ENCODE results near the gene SPINT3.
A peak's percentile ranks its signal among the peaks of the same experiment; 100 is the strongest.

The SPINT3 gene

DNA sequence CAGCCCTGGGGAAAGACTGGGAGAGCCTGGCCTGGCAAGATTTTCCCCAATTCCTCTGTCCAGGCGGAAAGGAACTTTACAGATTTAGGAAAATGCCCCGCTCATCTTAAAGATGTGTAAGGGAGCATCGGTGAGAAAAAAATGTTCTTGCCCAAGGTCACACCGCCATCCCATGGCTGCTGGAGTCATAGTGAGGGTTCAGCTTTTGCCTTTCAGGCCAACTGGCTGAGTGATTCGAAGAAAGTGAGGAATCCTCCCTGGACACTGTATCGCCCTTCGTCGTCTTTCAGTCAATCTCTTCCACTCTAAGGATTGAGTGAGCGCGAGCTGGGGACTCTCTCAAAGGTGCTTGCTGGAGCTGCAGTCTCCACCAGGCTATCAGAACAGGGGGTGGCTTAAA is 44.5 kb downstream of the SPINT3 start:
- TF ChIP-seq, protein P1, sequence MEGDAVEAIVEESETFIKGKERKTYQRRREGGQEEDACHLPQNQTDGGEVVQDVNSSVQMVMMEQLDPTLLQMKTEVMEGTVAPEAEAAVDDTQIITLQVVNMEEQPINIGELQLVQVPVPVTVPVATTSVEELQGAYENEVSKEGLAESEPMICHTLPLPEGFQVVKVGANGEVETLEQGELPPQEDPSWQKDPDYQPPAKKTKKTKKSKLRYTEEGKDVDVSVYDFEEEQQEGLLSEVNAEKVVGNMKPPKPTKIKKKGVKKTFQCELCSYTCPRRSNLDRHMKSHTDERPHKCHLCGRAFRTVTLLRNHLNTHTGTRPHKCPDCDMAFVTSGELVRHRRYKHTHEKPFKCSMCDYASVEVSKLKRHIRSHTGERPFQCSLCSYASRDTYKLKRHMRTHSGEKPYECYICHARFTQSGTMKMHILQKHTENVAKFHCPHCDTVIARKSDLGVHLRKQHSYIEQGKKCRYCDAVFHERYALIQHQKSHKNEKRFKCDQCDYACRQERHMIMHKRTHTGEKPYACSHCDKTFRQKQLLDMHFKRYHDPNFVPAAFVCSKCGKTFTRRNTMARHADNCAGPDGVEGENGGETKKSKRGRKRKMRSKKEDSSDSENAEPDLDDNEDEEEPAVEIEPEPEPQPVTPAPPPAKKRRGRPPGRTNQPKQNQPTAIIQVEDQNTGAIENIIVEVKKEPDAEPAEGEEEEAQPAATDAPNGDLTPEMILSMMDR (conservative IDR thresholded peaks at IDR 0.05; ENCODE audit: low read depth, low read length), result no peak
- H3K4me3 ChIP-seq (IDR thresholded peaks at IDR 0.05; ENCODE audit: insufficient read depth, low read depth, low read length), result no peak overlapping the region
- H2AFZ ChIP-seq (ENCODE audit: low read depth), result peak overlapping the region; percentile 100
- no peak overlapping the region for H3K27ac ChIP-seq
- peaks cover 11% of the 10 kb centered on the region for H3K4me1 ChIP-seq (ENCODE audit: low read depth, poor library complexity, severe bottlenecking)
- no peaks in the 10 kb centered on the region for H4K20me1 ChIP-seq (ENCODE audit: insufficient read depth)
- H3K36me3 ChIP-seq (ENCODE audit: insufficient read depth), result no peaks in the 10 kb centered on the region
- H3K79me2 ChIP-seq (ENCODE audit: insufficient read depth, low read depth), result no peaks in the 10 kb centered on the region
- H3K27me3 ChIP-seq (ENCODE audit: insufficient read depth, low read depth), result no peaks in the 10 kb centered on the region
- H3K4me2 ChIP-seq, result peak overlapping the region; percentile 94
- H3K9ac ChIP-seq, result peak overlapping the region; percentile 69

DNA sequence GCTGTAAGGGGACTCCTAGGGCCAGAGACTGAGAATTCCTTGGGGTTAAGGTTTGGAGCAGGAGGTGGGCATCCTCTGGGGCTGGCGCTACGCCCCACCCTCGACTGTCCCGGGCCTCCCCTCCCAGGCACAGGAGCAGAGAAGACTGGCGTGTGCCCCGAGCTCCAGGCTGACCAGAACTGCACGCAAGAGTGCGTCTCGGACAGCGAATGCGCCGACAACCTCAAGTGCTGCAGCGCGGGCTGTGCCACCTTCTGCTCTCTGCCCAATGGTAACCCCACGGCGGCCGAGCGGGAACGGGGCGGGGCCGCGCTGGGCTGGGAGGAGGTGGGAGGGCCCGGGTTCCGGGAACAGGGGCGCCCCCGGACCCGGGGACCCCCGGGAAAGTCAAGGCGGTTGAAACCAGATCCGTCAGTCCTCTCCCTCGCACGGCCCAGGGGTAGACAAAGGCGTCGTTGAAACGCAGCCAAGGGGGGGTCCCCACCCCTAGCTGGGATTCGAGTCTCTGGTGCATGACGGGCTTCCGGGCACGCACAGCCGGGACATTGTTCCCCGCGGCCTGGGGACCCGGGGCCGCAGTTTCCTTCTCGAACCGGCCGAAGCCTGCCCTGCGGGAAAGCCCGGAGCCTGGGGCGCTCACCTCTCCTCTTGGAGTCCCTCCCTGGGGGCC is 45.0 kb downstream of the SPINT3 start:
- Histone ChIP-seq H3K4me2 (peak overlapping the region; percentile 94), H3K4me1 (ENCODE audit: low read depth, poor library complexity, severe bottlenecking) (peaks cover 11% of the 10 kb centered on the region), H4K20me1 (ENCODE audit: insufficient read depth) (no peaks in the 10 kb centered on the region), H3K79me2 (ENCODE audit: insufficient read depth, low read depth) (no peaks in the 10 kb centered on the region), H2AFZ (ENCODE audit: low read depth) (peak overlapping the region; percentile 100), H3K4me3 (IDR thresholded peaks at IDR 0.05; ENCODE audit: insufficient read depth, low read depth, low read length) (no peak overlapping the region), H3K27me3 (ENCODE audit: insufficient read depth, low read depth) (no peaks in the 10 kb centered on the region), H3K9ac (peak overlapping the region; percentile 69), H3K36me3 (ENCODE audit: insufficient read depth) (no peaks in the 10 kb centered on the region), H3K27ac (no peak overlapping the region)
- TF ChIP-seq, protein P1 (conservative IDR thresholded peaks at IDR 0.05; ENCODE audit: low read depth, low read length), result no peak

DNA sequence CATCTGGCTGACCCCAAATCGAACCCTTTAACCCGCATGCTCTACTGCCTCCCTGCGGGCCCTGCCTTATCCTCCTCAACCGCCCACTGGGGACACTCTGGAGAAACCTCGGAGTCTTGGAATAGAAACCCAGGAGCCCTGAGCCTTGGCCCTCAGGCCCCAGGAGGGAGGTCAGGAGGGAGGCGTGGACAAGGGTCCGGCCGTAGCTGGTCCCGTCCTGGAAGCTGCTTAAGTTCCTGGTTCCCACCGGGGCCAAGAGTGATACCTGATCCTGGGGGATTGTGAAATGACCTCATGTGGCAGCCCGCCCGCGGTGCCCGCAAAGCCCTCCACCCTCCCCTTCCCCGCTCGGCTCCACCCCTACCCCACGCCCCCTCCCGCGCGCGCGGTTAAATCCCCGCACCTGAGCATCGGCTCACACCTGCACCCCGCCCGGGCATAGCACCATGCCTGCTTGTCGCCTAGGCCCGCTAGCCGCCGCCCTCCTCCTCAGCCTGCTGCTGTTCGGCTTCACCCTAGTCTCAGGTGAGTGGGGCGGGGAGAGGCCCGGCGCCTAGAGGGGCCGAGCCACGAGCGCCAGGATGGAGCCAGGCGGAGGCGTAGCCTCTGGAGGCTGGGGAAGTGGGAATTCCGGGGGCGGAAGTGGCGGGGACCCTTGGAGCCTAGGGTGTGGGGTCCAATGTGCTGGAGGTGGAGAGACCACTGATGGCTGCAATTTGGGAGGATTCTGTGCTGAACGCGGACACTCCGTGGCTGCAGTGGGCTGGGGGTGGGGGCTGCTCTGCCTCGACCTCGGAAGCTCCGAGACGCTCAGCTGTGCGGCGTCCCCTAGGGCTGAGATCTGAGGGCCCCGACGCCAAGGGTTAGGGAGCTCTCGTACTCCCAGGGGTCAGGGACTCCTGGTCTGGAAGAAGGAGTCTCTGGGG is 45.8 kb downstream of the SPINT3 start, which contains the start of gene WFDC2:
Gene WFDC2, plus strand, starts transcription at position 418 of the 926 bp plus-strand sequence. Its CDS starts 29 bp downstream, at position 447.
- no peak within 1 kb of the TSS for H3K4me3 ChIP-seq (IDR thresholded peaks at IDR 0.05; ENCODE audit: insufficient read depth, low read depth, low read length)
- H4K20me1 ChIP-seq (ENCODE audit: insufficient read depth), result no peaks in the 10 kb centered on the region
- no peak within 1 kb of the TSS for H3K27ac ChIP-seq
- H3K4me2 ChIP-seq, result peak within 1 kb of the TSS; percentile 94
- TF ChIP-seq, protein P1 (conservative IDR thresholded peaks at IDR 0.05; ENCODE audit: low read depth, low read length), result no peak
- H3K79me2 ChIP-seq (ENCODE audit: insufficient read depth, low read depth), result no peaks in the 10 kb centered on the region
- peak within 1 kb of the TSS; percentile 100 for H2AFZ ChIP-seq (ENCODE audit: low read depth)
- H3K27me3 ChIP-seq (ENCODE audit: insufficient read depth, low read depth), result no peaks in the 10 kb centered on the region
- peaks cover 11% of the 10 kb centered on the region for H3K4me1 ChIP-seq (ENCODE audit: low read depth, poor library complexity, severe bottlenecking)
- H3K36me3 ChIP-seq (ENCODE audit: insufficient read depth), result no peaks in the 10 kb centered on the region
- peak within 1 kb of the TSS; percentile 69 for H3K9ac ChIP-seq

DNA sequence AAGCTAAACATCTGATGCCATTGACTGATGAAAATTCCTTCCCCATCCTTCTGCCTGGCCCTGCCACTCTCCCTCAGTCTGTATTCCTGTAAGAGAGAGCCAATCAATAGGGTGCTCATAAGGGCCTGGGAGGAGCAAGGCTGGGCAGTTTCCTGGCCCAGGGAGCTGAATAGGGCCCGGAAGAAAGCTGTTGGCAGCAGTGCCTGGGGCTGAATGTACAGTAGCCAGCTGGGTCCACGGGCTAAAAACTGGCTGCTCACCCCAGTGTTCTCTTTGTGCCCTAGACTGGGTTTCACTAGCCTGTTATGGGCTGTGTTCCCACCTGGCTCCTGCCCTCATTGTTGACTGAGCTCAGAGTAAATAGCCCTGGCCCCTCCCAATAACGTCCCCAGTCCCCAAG is 47.6 kb downstream of the SPINT3 start:
- peaks cover 11% of the 10 kb centered on the region for H3K4me1 ChIP-seq (ENCODE audit: low read depth, poor library complexity, severe bottlenecking)
- H3K27me3 ChIP-seq (ENCODE audit: insufficient read depth, low read depth), result no peaks in the 10 kb centered on the region
- no peaks in the 10 kb centered on the region for H3K79me2 ChIP-seq (ENCODE audit: insufficient read depth, low read depth)
- H3K36me3 ChIP-seq (ENCODE audit: insufficient read depth), result no peaks in the 10 kb centered on the region
- no peak overlapping the region for H3K4me2 ChIP-seq
- H4K20me1 ChIP-seq (ENCODE audit: insufficient read depth), result no peaks in the 10 kb centered on the region
- TF ChIP-seq, protein P1 (conservative IDR thresholded peaks at IDR 0.05; ENCODE audit: low read depth, low read length), result no peak
- no peak overlapping the region for H2AFZ ChIP-seq (ENCODE audit: low read depth)
- H3K4me3 ChIP-seq (IDR thresholded peaks at IDR 0.05; ENCODE audit: insufficient read depth, low read depth, low read length), result no peak overlapping the region
- H3K27ac ChIP-seq, result no peak overlapping the region
- no peak overlapping the region for H3K9ac ChIP-seq
